ENCODE data around the gene RNLS. TPM values are rescaled to one million over a fixed set of nuclear protein-coding genes. Genes with fewer than 3 reads are reported as not detected.
"Not testable (repeated sequence)": the region's sequence is repeated elsewhere in the genome, so short reads cannot be mapped to it uniquely, and the experiment has no call there.

The RNLS gene
- total RNA-seq, 1 donor from 2014 or later: 8.7 TPM

- Histone ChIP-seq H3K4me3 (ENCODE audit: low read depth, low read length) (no peak overlapping the region), H3K27me3 (ENCODE audit: control insufficient read depth, insufficient read depth, low read length) (no peaks in the 10 kb centered on the region), H3K36me3 (ENCODE audit: control insufficient read depth, insufficient read depth, low read length) (no peaks in the 10 kb centered on the region)
- no peak for DNase-seq (ENCODE audit: low read depth)
- no peak for TF ChIP-seq CTCF (IDR thresholded peaks at IDR 0.05; ENCODE audit: insufficient read depth, low read length, severe bottlenecking)
- no peak for FAIRE-seq
These were observed 94.0 kb downstream of the RNLS start for GRCh38 chr10:88489107-88489506.

GRCh38 chr10:88486816-88487215 is 96.3 kb downstream of the RNLS start:
- not testable (repeated sequence) for DNase-seq (ENCODE audit: low read depth); FAIRE-seq; H3K36me3 ChIP-seq (ENCODE audit: control insufficient read depth, insufficient read depth, low read length)

GRCh38 chr10:88482220-88482619 is 100.9 kb downstream of the RNLS start:
- Histone ChIP-seq H3K36me3 (ENCODE audit: control insufficient read depth, insufficient read depth, low read length) (no peaks in the 10 kb centered on the region), H3K27me3 (ENCODE audit: control insufficient read depth, insufficient read depth, low read length) (no peaks in the 10 kb centered on the region), H3K4me3 (ENCODE audit: low read depth, low read length) (no peak overlapping the region)
- FAIRE-seq: no peak
- TF ChIP-seq CTCF (IDR thresholded peaks at IDR 0.05; ENCODE audit: insufficient read depth, low read length, severe bottlenecking): no peak
- no peak for DNase-seq (ENCODE audit: low read depth)

More at GRCh38 chr10:88486816-88487215, 96.3 kb downstream of the RNLS start:
- H3K4me3 ChIP-seq (ENCODE audit: low read depth, low read length); H3K27me3 ChIP-seq (ENCODE audit: control insufficient read depth, insufficient read depth, low read length): not testable (repeated sequence)

- TF ChIP-seq CTCF (IDR thresholded peaks at IDR 0.05; ENCODE audit: insufficient read depth, low read length, severe bottlenecking): no peak
- no peak for FAIRE-seq
These were observed 104.9 kb downstream of the RNLS start for GRCh38 chr10:88478256-88478655.

GRCh38 chr10:88477343-88478085 is 105.6 kb downstream of the RNLS start:
- peak; percentile 96 for FAIRE-seq
- DNase-seq (ENCODE audit: low read depth): peak; percentile 49
- no peaks in the 10 kb centered on the region for H3K27me3 ChIP-seq (ENCODE audit: control insufficient read depth, insufficient read depth, low read length)
- H3K4me3 ChIP-seq (ENCODE audit: low read depth, low read length): no peak overlapping the region
- H3K36me3 ChIP-seq (ENCODE audit: control insufficient read depth, insufficient read depth, low read length): no peaks in the 10 kb centered on the region
- TF ChIP-seq CTCF (IDR thresholded peaks at IDR 0.05; ENCODE audit: insufficient read depth, low read length, severe bottlenecking): no peak

More at GRCh38 chr10:88478256-88478655, 104.9 kb downstream of the RNLS start:
- H3K27me3 ChIP-seq (ENCODE audit: control insufficient read depth, insufficient read depth, low read length): no peaks in the 10 kb centered on the region
- H3K4me3 ChIP-seq (ENCODE audit: low read depth, low read length): no peak overlapping the region
- DNase-seq (ENCODE audit: low read depth): peak; percentile 97
- H3K36me3 ChIP-seq (ENCODE audit: control insufficient read depth, insufficient read depth, low read length): no peaks in the 10 kb centered on the region

GRCh38 chr10:88474884-88475844 is 108.0 kb downstream of the RNLS start:
- no peak for DNase-seq (ENCODE audit: low read depth)
- no peak for FAIRE-seq
- no peak for TF ChIP-seq CTCF (IDR thresholded peaks at IDR 0.05; ENCODE audit: insufficient read depth, low read length, severe bottlenecking)
- no peaks in the 10 kb centered on the region for H3K27me3 ChIP-seq (ENCODE audit: control insufficient read depth, insufficient read depth, low read length)
- no peak overlapping the region for H3K4me3 ChIP-seq (ENCODE audit: low read depth, low read length)
- no peaks in the 10 kb centered on the region for H3K36me3 ChIP-seq (ENCODE audit: control insufficient read depth, insufficient read depth, low read length)
